Esophagus squamous epithelium (tissue), 4 donors: ENCODE results near the gene WDR91.

ENCODE experiments used
- CTCF ChIP-seq, 6 experiments: fragments of 450-650 bp in 4 of 6; fragments of 200-600 bp in 2 of 6; sonication (generic) in 2 of 6; IDR thresholded peaks; one replicate each; pipeline ENCODE4 v1.5.1; 2016 to 2019; ENCODE audit warnings: antibody characterized with exemption in 6 of 6, mild to moderate bottlenecking in 4 of 6, moderate library complexity in 4 of 6
- POLR2A ChIP-seq, 4 donors: fragments of 450-650 bp; IDR thresholded peaks; one replicate each; pipeline ENCODE4 v1.6.1; 2017; ENCODE audit warnings: antibody characterized with exemption in 4 of 4, mild to moderate bottlenecking in 4 of 4, moderate library complexity in 3 of 4

GRCh38 chr7:135190703-135191102 lies 20.6 kb downstream of the WDR91 start:
- TF ChIP-seq CTCF (IDR thresholded peaks at IDR 0.05) = no peak
- no peak for TF ChIP-seq POLR2A (IDR thresholded peaks at IDR 0.05)
